ENCODE data around the gene EVA1A.

DNA sequence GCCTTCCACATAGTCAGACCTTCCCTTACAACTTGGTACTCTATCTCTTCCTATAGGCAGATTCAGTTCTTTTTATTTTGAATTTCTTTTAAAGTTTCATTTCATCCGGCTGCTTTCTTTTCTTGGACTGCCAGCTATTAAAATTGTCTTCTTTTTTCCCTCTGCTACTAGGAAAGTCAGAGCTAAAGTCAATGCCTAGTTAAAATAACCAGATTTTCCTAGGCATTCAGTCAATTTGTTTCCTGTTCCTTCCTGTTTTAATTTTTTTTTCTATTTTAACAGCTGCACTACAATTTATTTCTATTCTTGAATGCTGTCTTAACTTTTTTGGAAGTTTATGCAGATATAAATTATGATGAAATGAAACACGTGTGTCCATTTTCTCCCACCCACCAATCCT lies 84.8 kb downstream of the EVA1A start:
- TF ChIP-seq CTCF (IDR thresholded peaks at IDR 0.05) (no peak), POLR2A (IDR thresholded peaks at IDR 0.05) (no peak)
